Duodenal mucosa (tissue), 2 donors: Measurements from ENCODE around the gene TNFRSF18.

ENCODE experiments used
- H3K27ac ChIP-seq: one replicate; pipeline ENCODE4 v1.7.0; 2013; ENCODE audit warnings: low read depth, low read length
- H3K27me3 ChIP-seq, 2 donors: one replicate each; pipeline ENCODE4 v1.7.0; 2013; ENCODE audit warnings: low read length in 2 of 2, control low read depth in 1 of 2; ENCODE audit not compliant: insufficient read depth in 2 of 2, control insufficient read depth in 1 of 2
- H3K36me3 ChIP-seq, 2 donors: one replicate each; pipeline ENCODE4 v1.7.0; 2013; ENCODE audit warnings: low read length in 2 of 2, control low read depth in 1 of 2; ENCODE audit not compliant: insufficient read depth in 2 of 2, control insufficient read depth in 1 of 2
- H3K4me1 ChIP-seq, 2 donors: one replicate each; pipeline ENCODE4 v1.7.0; 2013; ENCODE audit warnings: low read length in 2 of 2, control low read depth in 1 of 2; ENCODE audit not compliant: insufficient read depth in 2 of 2, control insufficient read depth in 1 of 2
- H3K4me3 ChIP-seq, 2 donors: one replicate each; pipeline ENCODE4 v1.7.0; 2013; ENCODE audit warnings: low read length in 2 of 2, low read depth in 1 of 2
- H3K9ac ChIP-seq, 2 donors: one replicate each; pipeline ENCODE4 v1.7.0; 2013; ENCODE audit warnings: low read length in 2 of 2, low read depth in 1 of 2
- H3K9me3 ChIP-seq, 2 donors: one replicate each; pipeline ENCODE4 v1.7.0; 2013; ENCODE audit warnings: low read length in 2 of 2, control low read depth in 1 of 2; ENCODE audit not compliant: control insufficient read depth in 1 of 2

TNFRSF18 gene

GRCh38 chr1:1246577-1247340 lies 40.4 kb upstream of the TNFRSF18 start, which contains the start of gene C1QTNF12:
Gene C1QTNF12 (minus strand): TSS chr1:1246722. CDS start chr1:1246690, 32 bp downstream.
- Histone ChIP-seq H3K27me3 (peaks cover 0 to 18% of the 10 kb centered on the region in 2 donors), H3K36me3 (no peaks in the 10 kb centered on the region), H3K27ac (no peak within 1 kb of the TSS), H3K4me3 (no peak within 1 kb of the TSS), H3K9me3 (no peaks in the 10 kb centered on the region), H3K4me1 (peaks cover 0 to 3% of the 10 kb centered on the region in 2 donors), H3K9ac (no peak within 1 kb of the TSS)

GRCh38 chr1:1245817-1246576 lies 39.6 kb upstream of the TNFRSF18 start:
- Histone ChIP-seq H3K4me3 (no peak overlapping the region), H3K4me1 (peaks cover 0 to 3% of the 10 kb centered on the region in 2 donors), H3K27ac (no peak overlapping the region), H3K36me3 (no peaks in the 10 kb centered on the region), H3K9me3 (no peaks in the 10 kb centered on the region), H3K27me3 (peaks cover 0 to 18% of the 10 kb centered on the region in 2 donors), H3K9ac (no peak overlapping the region)

GRCh38 chr1:1245178-1245816 lies 38.9 kb upstream of the TNFRSF18 start:
- no peaks in the 10 kb centered on the region for H3K9me3 ChIP-seq
- H3K27me3 ChIP-seq = peaks cover under 1 to 18% of the 10 kb centered on the region in 2 donors
- H3K36me3 ChIP-seq = no peaks in the 10 kb centered on the region
- no peak overlapping the region for H3K9ac ChIP-seq
- no peaks in the 10 kb centered on the region for H3K4me1 ChIP-seq
- H3K4me3 ChIP-seq = no peak overlapping the region
- no peak overlapping the region for H3K27ac ChIP-seq

- Histone ChIP-seq H3K9me3 (no peaks in the 10 kb centered on the region), H3K9ac (peak overlapping the region in 1 of 2 donors; percentile 32), H3K36me3 (no peaks in the 10 kb centered on the region), H3K27ac (no peak overlapping the region), H3K4me1 (no peaks in the 10 kb centered on the region), H3K4me3 (peak overlapping the region; percentile 43 to 46), H3K27me3 (peaks cover 11 to 25% of the 10 kb centered on the region in 2 donors)
Measured at GRCh38 chr1:1244192-1244811, 37.9 kb upstream of the TNFRSF18 start.

- Histone ChIP-seq H3K9me3 (no peaks in the 10 kb centered on the region), H3K36me3 (no peaks in the 10 kb centered on the region), H3K4me1 (no peaks in the 10 kb centered on the region), H3K4me3 (peak overlapping the region; percentile 43 to 46), H3K9ac (peak overlapping the region in 1 of 2 donors; percentile 32), H3K27ac (no peak overlapping the region), H3K27me3 (peaks cover 16 to 26% of the 10 kb centered on the region in 2 donors)
Measured at GRCh38 chr1:1243807-1244191, 37.4 kb upstream of the TNFRSF18 start.

GRCh38 chr1:1243266-1243660 lies 36.9 kb upstream of the TNFRSF18 start:
- no peak overlapping the region for H3K9ac ChIP-seq
- H3K4me1 ChIP-seq = peaks cover 0 to 3% of the 10 kb centered on the region in 2 donors
- no peaks in the 10 kb centered on the region for H3K36me3 ChIP-seq
- no peaks in the 10 kb centered on the region for H3K9me3 ChIP-seq
- no peak overlapping the region for H3K27ac ChIP-seq
- H3K27me3 ChIP-seq = peaks cover 21 to 30% of the 10 kb centered on the region in 2 donors
- H3K4me3 ChIP-seq = no peak overlapping the region

GRCh38 chr1:1242461-1243265 lies 36.3 kb upstream of the TNFRSF18 start:
- Histone ChIP-seq H3K4me1 (peaks cover 3 to 9% of the 10 kb centered on the region in 2 donors), H3K9ac (no peak overlapping the region), H3K4me3 (no peak overlapping the region), H3K9me3 (no peaks in the 10 kb centered on the region), H3K27me3 (peaks cover 25 to 33% of the 10 kb centered on the region in 2 donors), H3K36me3 (no peaks in the 10 kb centered on the region), H3K27ac (no peak overlapping the region)

GRCh38 chr1:1241588-1242219 lies 35.3 kb upstream of the TNFRSF18 start:
- H3K4me3 ChIP-seq = no peak overlapping the region
- no peak overlapping the region for H3K27ac ChIP-seq
- H3K36me3 ChIP-seq = no peaks in the 10 kb centered on the region
- H3K9ac ChIP-seq = no peak overlapping the region
- H3K27me3 ChIP-seq = peaks cover 27 to 36% of the 10 kb centered on the region in 2 donors
- H3K4me1 ChIP-seq = peaks cover 7 to 19% of the 10 kb centered on the region in 2 donors
- no peaks in the 10 kb centered on the region for H3K9me3 ChIP-seq
